Measurements from ENCODE around the gene ACSL4.

- TF ChIP-seq POLR2A (IDR thresholded peaks at IDR 0.05) (no peak), CTCF (IDR thresholded peaks at IDR 0.05 in 8 of 11, conservative IDR thresholded peaks at IDR 0.05 in 3 of 11) (no peak), POLR2AphosphoS5 (IDR thresholded peaks at IDR 0.05) (no peak)
Measured at GRCh38 chrX:109775386-109775785, 42.3 kb upstream of the ACSL4 start.
